Choroid plexus epithelial cell (primary cell): ENCODE data around the gene MTFMT.

Experiments used
- DNase-seq: peaks from one replicate; pipeline ENCODE4 v3.0.0-alpha.2; 2010; ENCODE audit warnings: low read depth
- H3K4me3 ChIP-seq: 2 replicates; pipeline ENCODE4 v1.5.1; 2011; ENCODE audit warnings: low read depth, mild to moderate bottlenecking, control low read depth, low read length, moderate library complexity
- TF ChIP-seq, protein P1 (sequence below): conservative IDR thresholded peaks from 2 replicates; pipeline ENCODE4 v1.5.1; 2011; ENCODE audit warnings: low read depth, mild to moderate bottlenecking, control low read depth, inconsistent platforms, low read length, moderate library complexity

Gene MTFMT

DNA sequence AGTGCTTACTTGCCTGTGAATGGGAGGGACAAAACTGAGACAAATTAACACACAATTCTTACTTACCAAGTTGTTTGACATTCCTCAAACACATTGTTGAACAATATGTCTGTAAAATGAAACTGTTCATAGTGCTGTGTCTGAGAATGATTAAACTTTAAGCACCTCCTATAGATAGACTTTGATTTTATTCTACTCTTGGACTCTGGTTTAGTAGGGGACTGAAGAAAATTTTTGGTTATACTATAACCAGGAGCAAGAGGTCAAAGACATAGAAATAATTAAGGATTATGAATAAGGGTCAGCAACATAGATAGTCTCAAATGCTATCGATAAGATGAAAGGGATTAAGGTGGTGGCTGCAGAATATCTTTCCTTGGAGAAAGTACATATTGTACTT lies 7.9 kb upstream of the MTFMT start:
- TF ChIP-seq, protein P1, sequence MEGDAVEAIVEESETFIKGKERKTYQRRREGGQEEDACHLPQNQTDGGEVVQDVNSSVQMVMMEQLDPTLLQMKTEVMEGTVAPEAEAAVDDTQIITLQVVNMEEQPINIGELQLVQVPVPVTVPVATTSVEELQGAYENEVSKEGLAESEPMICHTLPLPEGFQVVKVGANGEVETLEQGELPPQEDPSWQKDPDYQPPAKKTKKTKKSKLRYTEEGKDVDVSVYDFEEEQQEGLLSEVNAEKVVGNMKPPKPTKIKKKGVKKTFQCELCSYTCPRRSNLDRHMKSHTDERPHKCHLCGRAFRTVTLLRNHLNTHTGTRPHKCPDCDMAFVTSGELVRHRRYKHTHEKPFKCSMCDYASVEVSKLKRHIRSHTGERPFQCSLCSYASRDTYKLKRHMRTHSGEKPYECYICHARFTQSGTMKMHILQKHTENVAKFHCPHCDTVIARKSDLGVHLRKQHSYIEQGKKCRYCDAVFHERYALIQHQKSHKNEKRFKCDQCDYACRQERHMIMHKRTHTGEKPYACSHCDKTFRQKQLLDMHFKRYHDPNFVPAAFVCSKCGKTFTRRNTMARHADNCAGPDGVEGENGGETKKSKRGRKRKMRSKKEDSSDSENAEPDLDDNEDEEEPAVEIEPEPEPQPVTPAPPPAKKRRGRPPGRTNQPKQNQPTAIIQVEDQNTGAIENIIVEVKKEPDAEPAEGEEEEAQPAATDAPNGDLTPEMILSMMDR = no peak
- DNase-seq = no peak
- H3K4me3 ChIP-seq = no peak overlapping the region

DNA sequence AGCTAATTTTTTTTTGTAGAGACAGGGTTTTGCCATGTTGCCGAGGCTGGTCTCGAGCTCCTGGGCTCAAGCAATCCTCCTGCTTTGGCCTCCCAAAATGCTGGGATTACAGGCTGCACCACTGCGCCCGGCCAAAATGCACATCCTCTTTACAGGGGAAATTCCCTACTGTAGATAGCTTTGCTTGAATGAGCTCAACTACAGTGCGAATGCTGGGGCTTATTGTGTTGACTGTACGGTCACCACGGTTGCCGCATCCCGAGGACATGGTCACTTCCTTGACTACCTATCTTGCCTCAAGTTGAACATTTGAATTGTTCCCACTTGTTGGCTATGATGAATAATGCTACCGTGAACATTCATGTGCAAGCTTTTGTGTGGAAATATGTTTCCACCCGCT lies 5.3 kb upstream of the MTFMT start:
- TF ChIP-seq, protein P1 = no peak
- DNase-seq = no peak
- no peak overlapping the region for H3K4me3 ChIP-seq

GRCh38 chr15:65033659-65034269 lies 4.3 kb upstream of the MTFMT start:
- H3K4me3 ChIP-seq = no peak overlapping the region
- peak; percentile 74 for DNase-seq
- TF ChIP-seq, protein P1 = peak; percentile 76

DNA sequence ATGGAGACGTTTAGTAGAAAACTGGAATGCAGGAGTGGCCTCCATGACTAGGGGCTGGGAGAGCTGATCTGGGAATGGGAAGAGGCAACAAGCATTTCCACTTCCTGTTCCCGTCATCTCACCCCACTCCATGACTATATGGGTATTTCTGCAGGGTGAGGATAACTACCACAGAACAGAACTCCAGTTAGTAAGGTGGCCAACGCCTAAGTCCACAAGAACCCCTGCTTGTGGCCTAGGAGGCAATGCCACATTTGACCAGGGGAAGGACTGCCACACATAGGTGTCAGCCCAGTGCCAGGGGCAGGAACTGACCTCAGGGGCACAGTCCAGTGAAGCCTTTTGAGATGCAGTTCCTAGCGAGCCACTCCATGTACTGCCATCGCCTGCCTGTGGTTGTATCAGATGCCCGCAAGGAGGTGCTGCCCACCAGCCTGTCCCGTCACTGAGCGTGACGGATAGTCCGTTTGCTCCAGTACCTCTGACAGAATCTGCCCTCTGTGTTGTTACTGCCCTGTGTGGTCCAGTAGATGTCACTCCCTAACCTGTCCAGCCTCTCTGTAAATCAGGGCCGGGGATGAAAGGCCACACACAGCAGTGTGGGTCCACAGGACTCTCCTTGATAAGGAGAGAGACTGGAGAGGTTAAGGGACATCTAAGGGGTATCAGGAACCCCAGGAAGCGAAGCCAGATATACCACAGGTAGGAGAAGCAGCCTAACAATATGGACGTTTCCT lies 3.5 kb upstream of the MTFMT start:
- peak; percentile 69 for DNase-seq
- TF ChIP-seq, protein P1 = peak; percentile 77
- no peak overlapping the region for H3K4me3 ChIP-seq

GRCh38 chr15:65029736-65030208 lies 333 bp upstream of the MTFMT start:
- TF ChIP-seq, protein P1 = no peak
- DNase-seq = no peak
- H3K4me3 ChIP-seq = peak overlapping the region; percentile 86

DNA sequence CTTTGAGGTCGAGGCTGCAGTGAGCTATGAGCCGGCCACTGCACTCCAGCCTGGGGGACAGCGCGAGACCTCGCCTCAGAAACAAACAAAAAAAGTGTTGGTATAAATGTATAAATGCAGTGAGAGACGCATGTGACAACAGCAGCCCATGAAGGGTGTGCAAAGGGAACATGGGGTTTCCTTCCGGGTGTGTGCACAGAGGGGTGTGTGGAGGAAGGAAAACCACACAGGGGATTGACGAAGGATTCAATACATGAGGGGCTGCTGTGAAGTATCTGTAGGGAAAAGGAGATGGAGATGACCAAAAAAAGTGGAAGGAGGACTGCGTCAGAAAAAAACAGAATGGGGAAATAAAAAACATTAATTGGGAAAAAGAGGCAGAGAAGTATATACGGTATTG lies 1.1 kb downstream of the MTFMT start:
- TF ChIP-seq, protein P1 = no peak
- H3K4me3 ChIP-seq = peak overlapping the region; percentile 86
- DNase-seq = no peak
